ENCODE data around the gene ISCA2.
"Not testable (repeated sequence)": the region's sequence is repeated elsewhere in the genome, so short reads cannot be mapped to it uniquely, and the experiment has no call there.

ISCA2 gene

GRCh38 chr14:74528406-74528805 lies 34.8 kb downstream of the ISCA2 start:
- no peak for DNase-seq (ENCODE audit: low read depth in 2 of 2)

- DNase-seq (ENCODE audit: low read depth in 2 of 2): no peak
Measured at GRCh38 chr14:74528886-74529285, 35.3 kb downstream of the ISCA2 start.

DNA sequence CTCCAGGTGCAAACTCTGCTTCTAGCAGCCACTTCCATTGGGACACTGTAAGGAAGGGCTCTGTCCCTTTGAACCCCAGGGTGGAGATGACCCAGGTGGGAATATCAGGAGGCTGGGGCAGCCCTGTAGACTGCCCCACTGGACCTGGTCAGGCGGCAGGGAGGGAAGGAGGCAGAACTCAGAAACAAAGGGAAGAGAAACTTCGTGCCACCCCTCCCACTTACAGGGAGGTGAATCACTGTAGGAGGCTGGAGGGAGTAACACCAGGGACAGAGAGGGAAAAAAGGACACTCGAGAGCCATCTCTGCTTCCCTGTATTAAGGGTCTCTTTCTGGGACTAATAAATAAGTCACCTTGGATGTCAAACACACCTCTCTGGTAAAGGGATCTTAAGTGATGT lies 37.4 kb downstream of the ISCA2 start:
- no peak for DNase-seq (ENCODE audit: low read depth in 2 of 2)

- DNase-seq (ENCODE audit: low read depth in 2 of 2): no peak
Measured at GRCh38 chr14:74531467-74531866, 37.9 kb downstream of the ISCA2 start.

DNA sequence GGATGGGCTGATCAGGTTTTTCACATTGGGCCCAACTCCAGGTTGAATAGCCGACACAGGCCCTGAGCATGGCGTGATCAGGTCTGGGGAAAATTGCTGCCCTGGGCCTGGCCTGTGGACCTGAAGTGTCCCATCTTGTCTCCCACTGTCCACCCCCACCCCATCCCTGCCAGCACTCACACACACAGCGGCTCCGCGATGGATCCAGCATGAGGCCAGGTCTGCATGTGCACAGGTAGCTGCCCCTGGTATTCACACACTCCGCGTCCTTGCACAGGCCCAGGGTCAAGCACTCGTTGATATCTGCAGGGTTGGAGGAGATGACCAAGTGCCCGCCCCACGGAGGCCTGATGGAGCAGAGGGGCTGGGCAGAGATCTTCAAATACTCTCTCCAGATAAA lies 38.7 kb downstream of the ISCA2 start:
- no peak for DNase-seq (ENCODE audit: low read depth in 2 of 2)

GRCh38 chr14:74533576-74533975 lies 40.0 kb downstream of the ISCA2 start:
- no peak for DNase-seq (ENCODE audit: low read depth in 2 of 2)

- no peak for DNase-seq (ENCODE audit: low read depth in 2 of 2)
Measured at GRCh38 chr14:74535756-74536325, 42.3 kb downstream of the ISCA2 start.

DNA sequence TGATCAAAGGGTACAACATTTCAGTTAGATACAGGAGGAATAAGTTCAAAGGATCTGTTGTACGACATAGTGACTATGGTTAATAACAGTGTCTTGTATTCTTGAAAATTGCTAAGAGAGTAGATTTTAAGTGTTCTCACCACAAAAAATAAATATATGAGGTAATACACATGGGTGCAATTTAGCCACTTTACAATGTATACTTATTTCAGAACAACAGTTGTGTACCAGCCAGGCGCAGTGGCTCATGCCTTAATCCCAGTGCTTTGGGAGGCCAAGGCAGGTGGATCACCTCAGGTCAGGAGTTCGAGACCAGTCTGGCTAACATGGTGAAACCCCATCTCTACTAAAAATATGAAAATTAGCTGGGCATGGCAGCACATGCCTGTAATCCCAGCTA lies 42.8 kb downstream of the ISCA2 start:
- DNase-seq (ENCODE audit: low read depth in 2 of 2): not testable (repeated sequence)

DNA sequence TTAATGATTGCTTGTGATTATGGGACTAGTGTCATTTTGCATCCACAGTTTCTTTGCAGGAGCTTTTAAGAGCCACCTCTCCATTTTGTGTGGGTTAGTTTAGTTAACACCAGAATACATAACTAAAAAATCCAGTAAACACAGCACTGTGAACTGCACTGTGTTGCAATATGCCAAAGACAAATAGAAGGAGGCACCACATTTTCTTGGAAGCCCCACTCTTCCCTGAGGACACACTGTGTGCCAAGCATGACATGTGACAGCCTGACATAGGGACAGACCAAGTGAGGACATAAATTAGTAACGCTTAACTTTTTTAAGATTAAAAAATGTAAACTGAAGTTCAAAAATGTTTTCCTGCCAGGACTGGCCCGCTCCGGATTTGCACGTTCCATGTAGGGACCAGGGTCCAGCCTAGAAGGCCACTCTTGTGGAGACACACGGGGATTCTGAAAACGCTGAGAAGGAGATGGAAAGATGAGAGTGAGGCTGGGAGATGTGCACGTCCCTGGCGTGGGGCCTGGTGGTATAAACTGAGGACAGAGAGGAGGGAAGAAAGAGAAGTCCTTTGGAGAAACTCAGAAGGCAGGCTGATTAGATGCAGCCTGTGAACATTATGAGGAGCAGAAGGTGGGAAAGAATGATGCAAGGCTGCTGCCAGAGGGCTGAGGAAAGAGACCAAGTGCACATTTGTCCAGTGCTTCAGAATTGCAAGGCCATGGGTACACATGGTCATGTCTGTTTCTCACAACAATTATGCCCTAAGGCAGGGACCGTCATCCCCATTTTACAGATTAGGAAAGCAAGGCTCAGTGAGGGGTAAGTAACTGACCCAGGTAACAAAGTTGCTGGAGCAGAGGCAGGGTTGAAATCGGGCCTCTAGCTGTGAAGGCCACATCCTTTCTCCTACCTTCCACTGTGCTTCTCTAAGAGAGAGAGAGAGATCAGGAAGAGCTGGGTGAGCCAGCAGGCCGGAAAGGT lies 45.1 kb downstream of the ISCA2 start:
- no peak for DNase-seq (ENCODE audit: low read depth in 2 of 2)

DNA sequence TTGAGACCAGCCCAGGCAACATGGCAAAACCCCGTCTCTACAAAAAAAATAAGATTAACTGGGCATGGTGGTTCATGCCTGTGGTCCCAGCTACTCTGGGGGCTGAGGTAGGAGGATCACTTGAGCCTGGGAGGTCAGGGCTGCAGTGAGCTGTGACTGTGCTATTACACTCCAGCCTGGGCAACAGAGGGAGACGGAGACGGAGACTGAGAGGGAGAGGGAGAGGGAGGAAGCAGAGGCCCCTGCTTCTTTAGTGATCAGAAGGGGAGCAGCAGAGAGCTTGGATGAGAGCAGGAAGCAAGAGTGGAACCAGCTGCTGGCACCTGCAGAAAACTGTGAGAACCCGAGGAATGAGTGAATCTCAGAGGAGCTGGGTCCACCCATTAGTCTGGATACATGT lies 45.9 kb downstream of the ISCA2 start:
- DNase-seq (ENCODE audit: low read depth in 2 of 2): no peak

- DNase-seq (ENCODE audit: low read depth in 2 of 2): no peak
Measured at GRCh38 chr14:74541225-74541624, 47.7 kb downstream of the ISCA2 start.

- no peak for DNase-seq (ENCODE audit: low read depth in 2 of 2)
Measured at GRCh38 chr14:74542056-74542685, 48.6 kb downstream of the ISCA2 start.

GRCh38 chr14:74543771-74544438 lies 50.3 kb downstream of the ISCA2 start:
- no peak for DNase-seq (ENCODE audit: low read depth in 2 of 2)

- DNase-seq (ENCODE audit: low read depth in 2 of 2): no peak
Measured at GRCh38 chr14:74545386-74545785, 51.8 kb downstream of the ISCA2 start.

GRCh38 chr14:74546416-74546815 lies 52.9 kb downstream of the ISCA2 start:
- no peak for DNase-seq (ENCODE audit: low read depth in 2 of 2)
